Testis (tissue), 3 donors: Measurements from ENCODE around the gene ASCC1. TPM values are rescaled to one million over a fixed set of nuclear protein-coding genes. Genes with fewer than 3 reads are reported as not detected.
A peak's percentile ranks its signal among the peaks of the same experiment; 100 is the strongest.

Experiments
- DNase-seq: peaks from one replicate; pipeline ENCODE4 v3.0.0-alpha.2; 2019
- H3K27ac ChIP-seq, 2 donors: fragments of 200-600 bp; sonication (generic); one replicate each; pipeline ENCODE4 v1.5.1; 2019
- H3K27me3 ChIP-seq: fragments of 200-600 bp; sonication (generic); one replicate; pipeline ENCODE4 v1.5.1; 2019
- H3K36me3 ChIP-seq: fragments of 200-600 bp; sonication (generic); one replicate; pipeline ENCODE4 v1.5.1; 2017; ENCODE audit warnings: low read depth; ENCODE audit errors: missing control alignments
- H3K4me1 ChIP-seq: fragments of 200-600 bp; sonication (generic); one replicate; pipeline ENCODE4 v1.5.1; 2019
- H3K4me3 ChIP-seq, 2 donors: fragments of 200-600 bp; sonication (generic); one replicate each; pipeline ENCODE4 v1.5.1; 2017 to 2019
- H3K9me3 ChIP-seq: fragments of 200-600 bp; sonication (generic); one replicate; pipeline ENCODE4 v1.5.1; 2017
- POLR2A ChIP-seq: fragments of 450-650 bp; IDR thresholded peaks from one replicate; pipeline ENCODE4 v1.6.1; 2017; ENCODE audit warnings: antibody characterized with exemption, mild to moderate bottlenecking, moderate library complexity
- WGBS, 2 donors: methylation state at CpG; one replicate each; pipeline ENCODE4 v1.1.5; 2018; 5-methylcytosine and 5-hydroxymethylcytosine counted together
- intact Hi-C: fragments of 100-400 bp; cut with DNase I; formaldehyde crosslinking; loops from one replicate; pipeline ENCODE4 v1.15.1; 2023; ENCODE audit warnings: low total_unique reads
- polyA plus RNA-seq: library from polyadenylated mRNA; stranded (reverse); fragments of 350-450 nt; fragmentation: Illumina TruSeq; extraction: RNeasy Lipid Tissue Mini Kit (QIAGEN cat#74804); gene quantifications from one replicate; pipeline ENCODE4 v1.2.3, GENCODE V29; 2014; ENCODE audit warnings: low read depth, low replicate concordance; ENCODE audit not compliant: insufficient read depth
- total RNA-seq, 2 donors: library from RNA; depleted of rRNA; stranded (reverse); fragments of >200 nt; gene quantifications; one replicate each; pipeline ENCODE4 v1.2.3, GENCODE V29; 2016
- TF ChIP-seq, protein P1 (sequence below), 3 experiments: fragments of 450-650 bp in 2 of 3; fragments of 200-600 bp in 1 of 3; sonication (generic) in 1 of 3; IDR thresholded peaks; one replicate each; pipeline ENCODE4 v1.5.1; 2016 to 2019; ENCODE audit warnings: antibody characterized with exemption in 3 of 3, mild to moderate bottlenecking in 2 of 3, moderate library complexity in 1 of 3

The ASCC1 gene
- total and polyA plus RNA-seq, 3 donors from 2014 or later, result 47.4 to 58.3 (median 48.8) TPM

DNA sequence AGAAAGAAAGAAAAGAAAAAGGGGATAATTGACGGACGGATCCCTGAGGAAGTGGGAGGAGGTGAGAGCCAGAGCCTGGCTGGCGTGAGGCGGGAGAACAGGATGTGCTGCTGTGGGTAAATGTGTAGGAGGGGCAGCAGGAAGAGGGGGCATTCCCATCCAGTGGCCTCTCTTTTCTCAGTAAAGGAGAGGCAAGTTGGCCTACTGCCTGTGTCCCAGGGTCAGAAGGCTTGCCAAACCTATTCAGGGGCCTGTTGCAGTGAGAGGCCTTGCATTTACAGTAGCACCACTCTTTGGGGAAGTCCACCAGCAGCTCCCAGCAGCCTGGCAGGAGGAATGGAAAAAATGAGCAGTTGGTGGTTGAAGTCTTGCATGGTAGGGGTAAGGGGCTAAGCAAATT lies 26.6 kb upstream of the ASCC1 start:
- peak; percentile 85 for DNase-seq
- Histone ChIP-seq H3K27me3 (no peaks in the 10 kb centered on the region), H3K4me1 (peaks cover 58% of the 10 kb centered on the region), H3K27ac (peak overlapping the region; percentile 73 to 90), H3K4me3 (no peak overlapping the region), H3K9me3 (no peaks in the 10 kb centered on the region), H3K36me3 (no peaks in the 10 kb centered on the region)
- intact Hi-C loops, result no loop called here
- no peak for TF ChIP-seq POLR2A
- TF ChIP-seq, protein P1, sequence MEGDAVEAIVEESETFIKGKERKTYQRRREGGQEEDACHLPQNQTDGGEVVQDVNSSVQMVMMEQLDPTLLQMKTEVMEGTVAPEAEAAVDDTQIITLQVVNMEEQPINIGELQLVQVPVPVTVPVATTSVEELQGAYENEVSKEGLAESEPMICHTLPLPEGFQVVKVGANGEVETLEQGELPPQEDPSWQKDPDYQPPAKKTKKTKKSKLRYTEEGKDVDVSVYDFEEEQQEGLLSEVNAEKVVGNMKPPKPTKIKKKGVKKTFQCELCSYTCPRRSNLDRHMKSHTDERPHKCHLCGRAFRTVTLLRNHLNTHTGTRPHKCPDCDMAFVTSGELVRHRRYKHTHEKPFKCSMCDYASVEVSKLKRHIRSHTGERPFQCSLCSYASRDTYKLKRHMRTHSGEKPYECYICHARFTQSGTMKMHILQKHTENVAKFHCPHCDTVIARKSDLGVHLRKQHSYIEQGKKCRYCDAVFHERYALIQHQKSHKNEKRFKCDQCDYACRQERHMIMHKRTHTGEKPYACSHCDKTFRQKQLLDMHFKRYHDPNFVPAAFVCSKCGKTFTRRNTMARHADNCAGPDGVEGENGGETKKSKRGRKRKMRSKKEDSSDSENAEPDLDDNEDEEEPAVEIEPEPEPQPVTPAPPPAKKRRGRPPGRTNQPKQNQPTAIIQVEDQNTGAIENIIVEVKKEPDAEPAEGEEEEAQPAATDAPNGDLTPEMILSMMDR (IDR thresholded peaks at IDR 0.05), result no peak
- WGBS, 2 donors, result 21 to 30% methylated on average over 4 of the region's 4 CpGs

DNA sequence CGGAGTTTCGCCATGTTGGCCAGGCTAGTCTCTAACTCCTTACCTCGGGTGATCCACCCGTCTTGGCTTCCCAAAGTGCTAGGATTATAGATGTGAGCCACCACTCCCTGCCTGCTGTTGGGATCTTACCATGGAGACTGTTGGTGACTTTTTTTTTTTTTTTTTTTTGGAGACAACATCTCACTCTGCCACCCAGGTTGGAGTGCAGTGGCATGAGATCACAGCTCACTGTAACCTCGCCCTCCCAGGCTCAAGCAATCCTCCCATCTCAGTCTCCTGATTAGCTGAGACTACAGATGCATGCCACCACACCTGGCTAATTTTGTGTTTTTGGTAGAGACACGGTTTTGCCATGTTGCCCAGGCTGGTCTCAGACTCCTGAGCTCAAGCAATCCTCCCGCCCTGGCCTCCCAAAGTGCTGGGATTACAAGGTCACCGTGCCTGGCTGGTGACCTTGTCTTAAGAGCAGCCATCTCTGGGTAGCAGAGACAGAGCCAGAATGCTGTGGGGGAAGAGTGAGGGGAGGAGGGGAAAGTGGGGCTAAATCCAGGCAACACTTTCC lies 25.7 kb upstream of the ASCC1 start:
- WGBS, 2 donors, result 70 to 92% methylated on average over 8 of the region's 8 CpGs
- no peaks in the 10 kb centered on the region for H3K36me3 ChIP-seq
- no peaks in the 10 kb centered on the region for H3K9me3 ChIP-seq
- peak overlapping the region in 1 of 2 donors; percentile 90 for H3K27ac ChIP-seq
- no peak for DNase-seq
- intact Hi-C loops, result no loop called here
- TF ChIP-seq POLR2A, result no peak
- TF ChIP-seq, protein P1 (IDR thresholded peaks at IDR 0.05), result no peak
- H3K4me1 ChIP-seq, result peaks cover 49% of the 10 kb centered on the region
- no peak overlapping the region for H3K4me3 ChIP-seq
- no peaks in the 10 kb centered on the region for H3K27me3 ChIP-seq

DNA sequence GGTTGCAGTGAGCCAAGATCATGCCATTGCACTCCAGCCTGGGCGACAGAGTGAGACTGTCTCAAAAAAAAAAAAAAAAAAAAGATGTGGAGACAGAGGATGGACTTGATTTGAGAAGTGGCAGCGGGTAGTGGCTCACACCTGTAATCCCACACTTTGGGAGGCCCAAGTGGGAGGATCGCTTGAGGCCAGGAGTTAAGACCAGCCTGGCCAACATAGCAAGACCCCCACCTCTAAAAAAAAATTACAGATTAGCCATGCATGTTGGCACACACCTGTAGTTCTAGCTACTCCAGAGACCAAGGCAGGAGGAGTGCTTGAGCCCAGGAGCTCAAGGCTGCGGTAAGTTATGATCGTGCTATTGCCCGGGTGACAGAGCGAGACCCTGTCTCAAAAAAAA lies 24.3 kb upstream of the ASCC1 start:
- Histone ChIP-seq H3K4me1 (peaks cover 36% of the 10 kb centered on the region), H3K9me3 (no peaks in the 10 kb centered on the region), H3K27ac (no peak overlapping the region), H3K4me3 (no peak overlapping the region), H3K36me3 (no peaks in the 10 kb centered on the region), H3K27me3 (no peaks in the 10 kb centered on the region)
- intact Hi-C loops, result no loop called here
- 94 to 96% methylated on average over 7 of the region's 7 CpGs for WGBS, 2 donors
- DNase-seq, result no peak
- no peak for TF ChIP-seq POLR2A
- TF ChIP-seq, protein P1 (IDR thresholded peaks at IDR 0.05), result no peak

DNA sequence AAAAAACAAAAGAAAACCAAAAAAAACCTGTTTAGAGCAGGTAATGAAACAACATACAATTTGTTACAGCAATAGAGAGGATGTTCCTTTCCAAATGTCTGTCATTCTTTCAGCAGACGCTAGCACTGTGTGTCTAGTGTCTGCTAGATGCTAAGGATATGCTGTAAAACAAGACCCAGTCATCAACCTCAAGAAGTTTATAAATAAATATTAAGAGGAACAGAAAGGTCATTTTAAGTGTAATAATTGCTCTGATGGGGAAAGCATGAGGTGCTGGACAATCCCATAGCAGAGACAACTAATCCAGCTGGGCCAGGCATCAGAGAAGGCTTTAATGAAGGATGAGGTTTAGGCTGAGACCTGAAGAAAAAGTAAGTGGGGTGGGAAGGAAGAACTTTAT lies 23.3 kb upstream of the ASCC1 start:
- no peak overlapping the region for H3K27ac ChIP-seq
- no peak overlapping the region for H3K4me3 ChIP-seq
- DNase-seq, result no peak
- H3K27me3 ChIP-seq, result no peaks in the 10 kb centered on the region
- intact Hi-C loops, result no loop called here
- peaks cover 26% of the 10 kb centered on the region for H3K4me1 ChIP-seq
- no peaks in the 10 kb centered on the region for H3K9me3 ChIP-seq
- 75 to 77% methylated on average over 1 of the region's 1 CpG for WGBS, 2 donors
- H3K36me3 ChIP-seq, result no peaks in the 10 kb centered on the region
- no peak for TF ChIP-seq POLR2A
- TF ChIP-seq, protein P1 (IDR thresholded peaks at IDR 0.05), result no peak
